HEK293 (cell line): ENCODE measurements around the gene ASXL2.

Experiments used
- CTCF ChIP-seq: fragments of 450-650 bp; formaldehyde crosslinking; IDR thresholded peaks from 2 replicates; pipeline ENCODE4 v1.5.1; 2016; ENCODE audit warnings: missing biosample characterization, missing genetic modification characterization
- HOXD13 ChIP-seq: sonication (generic); formaldehyde crosslinking; IDR thresholded peaks from 2 replicates; pipeline ENCODE4 v1.8.0; 2022; ENCODE audit warnings: missing genetic modification reagents, borderline replicate concordance
- RBAK ChIP-seq: fragments of 450-650 bp; formaldehyde crosslinking; IDR thresholded peaks from 2 replicates; pipeline ENCODE4 v1.5.1; 2016; ENCODE audit warnings: missing biosample characterization, missing genetic modification characterization
- SCRT1 ChIP-seq: fragments of 450-650 bp; formaldehyde crosslinking; IDR thresholded peaks from 2 replicates; pipeline ENCODE4 v1.5.1; 2016; ENCODE audit warnings: missing biosample characterization, missing genetic modification characterization, borderline replicate concordance
- ZNF140 ChIP-seq: fragments of 450-650 bp; formaldehyde crosslinking; IDR thresholded peaks from 2 replicates; pipeline ENCODE4 v1.5.1; 2016; ENCODE audit warnings: missing biosample characterization, missing genetic modification characterization
- ZNF18 ChIP-seq: fragments of 450-650 bp; formaldehyde crosslinking; IDR thresholded peaks from 2 replicates; pipeline ENCODE4 v1.5.1; 2016; ENCODE audit warnings: missing biosample characterization, missing genetic modification characterization
- ZNF2 ChIP-seq: fragments of 450-650 bp; formaldehyde crosslinking; IDR thresholded peaks from 2 replicates; pipeline ENCODE4 v1.5.1; 2016; ENCODE audit warnings: missing biosample characterization, missing genetic modification characterization
- ZNF23 ChIP-seq: fragments of 450-650 bp; formaldehyde crosslinking; IDR thresholded peaks from 2 replicates; pipeline ENCODE4 v1.5.1; 2016; ENCODE audit warnings: missing biosample characterization, missing genetic modification characterization, borderline replicate concordance
- ZNF324 ChIP-seq: fragments of 450-650 bp; formaldehyde crosslinking; IDR thresholded peaks from 2 replicates; pipeline ENCODE4 v1.5.1; 2016; ENCODE audit warnings: missing biosample characterization, missing genetic modification characterization
- ZNF335 ChIP-seq: fragments of 450-650 bp; formaldehyde crosslinking; conservative IDR thresholded peaks from 2 replicates; pipeline ENCODE4 v1.5.1; 2016; ENCODE audit warnings: missing biosample characterization, missing genetic modification characterization
- ZNF529 ChIP-seq: fragments of 450-650 bp; formaldehyde crosslinking; IDR thresholded peaks from 2 replicates; pipeline ENCODE4 v1.5.1; 2017; ENCODE audit warnings: missing genetic modification characterization, missing biosample characterization; ENCODE audit not compliant: insufficient replicate concordance
- ZNF530 ChIP-seq: fragments of 450-650 bp; formaldehyde crosslinking; IDR thresholded peaks from 2 replicates; pipeline ENCODE4 v1.5.1; 2016; ENCODE audit warnings: low read depth, missing biosample characterization, missing genetic modification characterization
- ZNF610 ChIP-seq: fragments of 450-650 bp; formaldehyde crosslinking; IDR thresholded peaks from 2 replicates; pipeline ENCODE4 v1.5.1; 2016; ENCODE audit warnings: missing biosample characterization, missing genetic modification characterization, borderline replicate concordance
- ZNF768 ChIP-seq: fragments of 450-650 bp; formaldehyde crosslinking; IDR thresholded peaks from 2 replicates; pipeline ENCODE4 v1.5.1; 2018; ENCODE audit warnings: missing biosample characterization, mild to moderate bottlenecking, missing genetic modification characterization

- no peak for TF ChIP-seq ZNF768 (tag by site-specific recombination)
- TF ChIP-seq SCRT1 (tag by site-specific recombination) = no peak
- no peak for TF ChIP-seq ZNF610 (tag by site-specific recombination)
- TF ChIP-seq ZNF23 (tag by site-specific recombination) = no peak
- TF ChIP-seq ZNF529 (tag by site-specific recombination) = no peak
- TF ChIP-seq ZNF335 = no peak
- no peak for TF ChIP-seq ZNF140 (tag by site-specific recombination)
- TF ChIP-seq CTCF (tag by site-specific recombination) = no peak
- no peak for TF ChIP-seq HOXD13 (CRISPR knock-in tag)
- no peak for TF ChIP-seq ZNF18 (tag by site-specific recombination)
- TF ChIP-seq ZNF324 (tag by site-specific recombination) = no peak
- no peak for TF ChIP-seq RBAK (tag by site-specific recombination)
- no peak for TF ChIP-seq ZNF530 (tag by site-specific recombination)
- no peak for TF ChIP-seq ZNF2 (tag by site-specific recombination)
Measured at GRCh38 chr2:25829828-25830227, 48.5 kb downstream of the ASXL2 start.
